IMR-90 (cell line): ENCODE results near the gene NDOR1.

Experiments used
- CHD1 ChIP-seq: IDR thresholded peaks from 2 replicates; pipeline ENCODE4 v1.6.1; 2012; ENCODE audit warnings: low read depth, low read length, improper control_type of control experiment
- CTCF ChIP-seq: conservative IDR thresholded peaks from 2 replicates; pipeline ENCODE4 v1.5.1; 2012; ENCODE audit warnings: mild to moderate bottlenecking, low read depth, low read length, improper control_type of control experiment
- ELK1 ChIP-seq: fragments of 150-350 bp; IDR thresholded peaks from 2 replicates; pipeline ENCODE4 v1.6.1; 2016; ENCODE audit warnings: low read depth, mild to moderate bottlenecking, low read length, moderate library complexity, borderline replicate concordance
- MAFK ChIP-seq: IDR thresholded peaks from 2 replicates; pipeline ENCODE4 v1.6.1; 2012; ENCODE audit warnings: low read depth, low read length, improper control_type of control experiment
- POLR2A ChIP-seq: IDR thresholded peaks from 2 replicates; pipeline ENCODE4 v1.6.1; 2012; ENCODE audit warnings: mild to moderate bottlenecking, low read depth, low read length
- USF2 ChIP-seq: fragments of 150-350 bp; IDR thresholded peaks from 2 replicates; pipeline ENCODE4 v1.6.1; 2017; ENCODE audit warnings: mild to moderate bottlenecking, antibody characterized with exemption, low read length, low read depth

- TF ChIP-seq POLR2A (no peak), CTCF (no peak), MAFK (no peak), USF2 (no peak; the same call in 1 of the 2 replicates), CHD1 (no peak), ELK1 (no peak)
These were observed 38.4 kb downstream of the NDOR1 start for GRCh38 chr9:137243626-137244485.
